Testis (tissue), 3 donors: ENCODE data around the gene HEPHL1. TPM values are rescaled to one million over a fixed set of nuclear protein-coding genes. Genes with fewer than 3 reads are reported as not detected.
A peak's percentile ranks its signal among the peaks of the same experiment; 100 is the strongest.

ENCODE experiments used
- DNase-seq: peaks from one replicate; pipeline ENCODE4 v3.0.0-alpha.2; 2019
- H3K27ac ChIP-seq, 2 donors: fragments of 200-600 bp; sonication (generic); one replicate each; pipeline ENCODE4 v1.5.1; 2019
- H3K27me3 ChIP-seq: fragments of 200-600 bp; sonication (generic); one replicate; pipeline ENCODE4 v1.5.1; 2019
- H3K36me3 ChIP-seq: fragments of 200-600 bp; sonication (generic); one replicate; pipeline ENCODE4 v1.5.1; 2017; ENCODE audit warnings: low read depth; ENCODE audit errors: missing control alignments
- H3K4me1 ChIP-seq: fragments of 200-600 bp; sonication (generic); one replicate; pipeline ENCODE4 v1.5.1; 2019
- H3K4me3 ChIP-seq, 2 donors: fragments of 200-600 bp; sonication (generic); one replicate each; pipeline ENCODE4 v1.5.1; 2017 to 2019
- H3K9me3 ChIP-seq: fragments of 200-600 bp; sonication (generic); one replicate; pipeline ENCODE4 v1.5.1; 2017
- POLR2A ChIP-seq: fragments of 450-650 bp; IDR thresholded peaks from one replicate; pipeline ENCODE4 v1.6.1; 2017; ENCODE audit warnings: antibody characterized with exemption, mild to moderate bottlenecking, moderate library complexity
- WGBS, 2 donors: methylation state at CpG; one replicate each; pipeline ENCODE4 v1.1.5; 2018; 5-methylcytosine and 5-hydroxymethylcytosine counted together
- intact Hi-C: fragments of 100-400 bp; cut with DNase I; formaldehyde crosslinking; loops from one replicate; pipeline ENCODE4 v1.15.1; 2023; ENCODE audit warnings: low total_unique reads
- polyA plus RNA-seq: library from polyadenylated mRNA; stranded (reverse); fragments of 350-450 nt; fragmentation: Illumina TruSeq; extraction: RNeasy Lipid Tissue Mini Kit (QIAGEN cat#74804); gene quantifications from one replicate; pipeline ENCODE4 v1.2.3, GENCODE V29; 2014; ENCODE audit warnings: low read depth, low replicate concordance; ENCODE audit not compliant: insufficient read depth
- total RNA-seq, 2 donors: library from RNA; depleted of rRNA; stranded (reverse); fragments of >200 nt; gene quantifications; one replicate each; pipeline ENCODE4 v1.2.3, GENCODE V29; 2016
- TF ChIP-seq, protein P1 (sequence below), 3 experiments: fragments of 450-650 bp in 2 of 3; fragments of 200-600 bp in 1 of 3; sonication (generic) in 1 of 3; IDR thresholded peaks; one replicate each; pipeline ENCODE4 v1.5.1; 2016 to 2019; ENCODE audit warnings: antibody characterized with exemption in 3 of 3, mild to moderate bottlenecking in 2 of 3, moderate library complexity in 1 of 3

Gene HEPHL1
- total and polyA plus RNA-seq, 3 donors from 2014 or later = 0.24 to 0.87 (median 0.54) TPM

DNA sequence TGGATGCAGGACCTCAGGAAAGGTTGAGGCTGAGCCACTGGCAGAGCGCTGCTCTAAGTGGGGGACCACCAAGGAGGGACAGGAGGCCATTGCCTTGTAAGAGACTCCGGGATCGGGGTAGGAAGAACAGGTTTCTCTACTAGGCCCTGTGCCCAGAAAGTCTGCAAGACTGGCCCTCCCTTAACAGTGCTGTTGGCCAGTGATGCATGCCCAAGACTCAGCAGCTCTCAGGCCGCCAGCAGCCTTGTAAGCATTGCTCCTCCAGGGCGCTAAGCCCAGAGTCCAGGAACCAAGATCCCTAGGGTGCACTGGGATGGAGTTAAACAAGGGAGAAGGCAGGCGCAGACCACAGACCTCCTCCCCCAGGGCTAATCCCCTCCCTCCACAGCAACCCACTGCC lies 68.2 kb downstream of the HEPHL1 start:
- Histone ChIP-seq H3K9me3 (no peaks in the 10 kb centered on the region), H3K4me3 (peak overlapping the region; percentile 18 to 21), H3K27me3 (no peaks in the 10 kb centered on the region), H3K36me3 (no peaks in the 10 kb centered on the region), H3K4me1 (no peaks in the 10 kb centered on the region), H3K27ac (no peak overlapping the region)
- DNase-seq = no peak
- intact Hi-C loops = no loop called here
- no peak for TF ChIP-seq POLR2A
- TF ChIP-seq, protein P1, sequence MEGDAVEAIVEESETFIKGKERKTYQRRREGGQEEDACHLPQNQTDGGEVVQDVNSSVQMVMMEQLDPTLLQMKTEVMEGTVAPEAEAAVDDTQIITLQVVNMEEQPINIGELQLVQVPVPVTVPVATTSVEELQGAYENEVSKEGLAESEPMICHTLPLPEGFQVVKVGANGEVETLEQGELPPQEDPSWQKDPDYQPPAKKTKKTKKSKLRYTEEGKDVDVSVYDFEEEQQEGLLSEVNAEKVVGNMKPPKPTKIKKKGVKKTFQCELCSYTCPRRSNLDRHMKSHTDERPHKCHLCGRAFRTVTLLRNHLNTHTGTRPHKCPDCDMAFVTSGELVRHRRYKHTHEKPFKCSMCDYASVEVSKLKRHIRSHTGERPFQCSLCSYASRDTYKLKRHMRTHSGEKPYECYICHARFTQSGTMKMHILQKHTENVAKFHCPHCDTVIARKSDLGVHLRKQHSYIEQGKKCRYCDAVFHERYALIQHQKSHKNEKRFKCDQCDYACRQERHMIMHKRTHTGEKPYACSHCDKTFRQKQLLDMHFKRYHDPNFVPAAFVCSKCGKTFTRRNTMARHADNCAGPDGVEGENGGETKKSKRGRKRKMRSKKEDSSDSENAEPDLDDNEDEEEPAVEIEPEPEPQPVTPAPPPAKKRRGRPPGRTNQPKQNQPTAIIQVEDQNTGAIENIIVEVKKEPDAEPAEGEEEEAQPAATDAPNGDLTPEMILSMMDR (IDR thresholded peaks at IDR 0.05) = no peak
- 72 to 85% methylated on average over 6 of the region's 6 CpGs for WGBS, 2 donors

DNA sequence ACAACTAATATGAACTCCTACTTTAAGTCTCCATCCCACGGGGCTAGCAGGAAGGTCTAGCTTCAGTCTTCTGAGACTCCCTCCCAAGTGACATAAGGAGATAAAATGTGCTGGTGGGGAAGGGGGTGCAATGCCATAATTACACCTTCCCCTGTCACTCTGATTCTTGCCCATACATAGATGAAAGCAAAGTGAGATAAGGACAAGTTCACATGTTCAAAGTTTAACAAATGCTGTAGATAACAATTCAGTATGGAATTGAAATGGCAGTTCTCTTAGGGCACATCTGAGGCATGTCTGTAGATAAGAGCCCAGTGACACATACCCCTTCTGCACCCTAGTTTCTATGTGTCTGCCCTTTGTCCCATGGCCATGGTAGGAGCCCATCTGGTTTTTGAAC lies 69.2 kb downstream of the HEPHL1 start:
- H3K4me3 ChIP-seq = no peak overlapping the region
- no peak overlapping the region for H3K27ac ChIP-seq
- H3K4me1 ChIP-seq = no peaks in the 10 kb centered on the region
- H3K27me3 ChIP-seq = no peaks in the 10 kb centered on the region
- H3K36me3 ChIP-seq = no peaks in the 10 kb centered on the region
- no peak for DNase-seq
- intact Hi-C loops = no loop called here
- H3K9me3 ChIP-seq = no peaks in the 10 kb centered on the region
- TF ChIP-seq POLR2A = no peak
- TF ChIP-seq, protein P1 (IDR thresholded peaks at IDR 0.05) = no peak
- WGBS, 2 donors = 68 to 70% methylated on average over 1 of the region's 1 CpG

DNA sequence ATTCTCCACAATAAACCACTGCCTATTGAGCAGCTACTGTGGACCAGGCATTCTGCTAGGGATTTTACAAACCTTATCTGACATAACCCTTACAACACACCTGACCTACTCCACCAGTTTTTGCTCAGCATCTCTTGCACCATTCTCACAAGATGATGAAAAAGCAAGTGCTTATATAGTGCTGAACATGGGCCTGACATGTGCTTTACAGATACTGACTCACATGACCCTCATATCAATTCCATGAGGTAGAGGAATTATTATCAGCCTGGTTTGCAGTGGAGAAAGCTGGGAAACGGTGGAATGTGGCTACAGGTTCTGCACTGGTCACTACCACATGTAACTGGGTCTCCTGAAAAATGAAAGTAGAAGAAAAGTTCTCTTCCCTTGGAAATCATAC lies 69.9 kb downstream of the HEPHL1 start:
- H3K4me3 ChIP-seq = no peak overlapping the region
- H3K27me3 ChIP-seq = no peaks in the 10 kb centered on the region
- TF ChIP-seq, protein P1 (IDR thresholded peaks at IDR 0.05) = no peak
- no peak for TF ChIP-seq POLR2A
- no peaks in the 10 kb centered on the region for H3K9me3 ChIP-seq
- DNase-seq = no peak
- H3K36me3 ChIP-seq = no peaks in the 10 kb centered on the region
- H3K4me1 ChIP-seq = no peaks in the 10 kb centered on the region
- H3K27ac ChIP-seq = no peak overlapping the region
- intact Hi-C loops = no loop called here
- 78 to 88% methylated on average over 1 of the region's 1 CpG for WGBS, 2 donors

DNA sequence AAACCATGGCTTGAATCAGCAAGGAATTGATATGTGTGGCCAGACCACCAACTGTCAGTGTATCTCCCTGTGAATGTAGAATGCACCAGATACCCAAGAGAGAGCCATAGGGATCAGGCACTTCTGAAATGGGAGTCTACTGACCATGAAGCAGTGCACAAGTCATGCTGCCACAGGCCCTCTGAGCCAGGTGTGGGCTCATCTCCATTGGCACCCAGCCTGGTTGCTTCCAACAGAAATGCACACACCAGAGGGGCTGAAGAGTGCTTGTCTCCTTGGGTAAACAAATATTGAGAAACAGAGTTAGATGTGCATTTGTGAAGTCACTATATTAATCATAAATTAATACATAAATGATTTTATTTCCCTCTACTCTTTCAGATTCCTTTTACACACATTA lies 79.1 kb downstream of the HEPHL1 start:
- no peaks in the 10 kb centered on the region for H3K9me3 ChIP-seq
- no peak overlapping the region for H3K4me3 ChIP-seq
- TF ChIP-seq POLR2A = no peak
- TF ChIP-seq, protein P1 (IDR thresholded peaks at IDR 0.05) = no peak

DNA sequence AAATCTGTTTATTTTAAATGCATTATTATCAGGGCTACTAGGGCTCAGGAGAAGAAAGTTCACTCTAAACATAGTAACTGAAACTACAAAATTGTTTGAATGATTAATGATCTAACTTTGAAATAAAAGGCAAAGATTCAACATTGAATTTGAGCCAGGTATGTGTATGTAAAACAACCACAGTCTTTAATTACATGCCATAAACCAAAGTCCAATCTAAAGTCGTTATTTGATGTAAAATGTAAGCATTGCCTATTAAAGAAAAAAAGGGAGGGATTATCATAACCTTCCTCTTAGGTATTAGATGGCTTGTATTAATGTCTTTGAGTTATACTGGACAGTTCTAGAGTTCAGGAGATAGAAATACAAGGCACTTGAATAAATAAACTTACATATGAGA lies 82.3 kb downstream of the HEPHL1 start:
- Histone ChIP-seq H3K9me3 (no peaks in the 10 kb centered on the region), H3K27ac (no peak overlapping the region), H3K4me3 (no peak overlapping the region), H3K36me3 (no peaks in the 10 kb centered on the region), H3K27me3 (no peaks in the 10 kb centered on the region), H3K4me1 (no peaks in the 10 kb centered on the region)
- no peak for TF ChIP-seq POLR2A
- TF ChIP-seq, protein P1 (IDR thresholded peaks at IDR 0.05) = no peak
- DNase-seq = no peak
- intact Hi-C loops = no loop called here
- 48 to 61% methylated on average over 1 of the region's 1 CpG for WGBS, 2 donors

More for the DNA sequence above, 79.1 kb downstream of the HEPHL1 start:
- intact Hi-C loops = no loop called here
- no peaks in the 10 kb centered on the region for H3K27me3 ChIP-seq
- no peak overlapping the region for H3K27ac ChIP-seq
- H3K36me3 ChIP-seq = no peaks in the 10 kb centered on the region
- no peaks in the 10 kb centered on the region for H3K4me1 ChIP-seq
- DNase-seq = no peak
